T-helper 1 cell treated with Interleukin-12 subunit alpha and Interleukin-12 subunit beta and Interleukin-4 antibody, amounts not matched to agents 30 μg/mL and 1 μg/mL, for 36 hours (primary cell): Measurements from ENCODE around the gene SLC44A1.

Source experiments
- H3K27ac Mint-ChIP-seq: one replicate; pipeline ENCODE4 v1.8.0; 2021; ENCODE audit warnings: mild to moderate bottlenecking, mixed read lengths
- H3K27me3 Mint-ChIP-seq: one replicate; pipeline ENCODE4 v1.8.0; 2021; ENCODE audit warnings: low read depth, mixed read lengths
- H3K36me3 Mint-ChIP-seq: one replicate; pipeline ENCODE4 v1.8.0; 2021; ENCODE audit warnings: low read depth, mixed read lengths
- H3K4me1 Mint-ChIP-seq: one replicate; pipeline ENCODE4 v1.8.0; 2021; ENCODE audit warnings: low read depth, mixed read lengths
- H3K4me3 Mint-ChIP-seq: one replicate; pipeline ENCODE4 v1.8.0; 2021; ENCODE audit warnings: mild to moderate bottlenecking, moderate library complexity, mixed read lengths
- H3K9me3 Mint-ChIP-seq: one replicate; pipeline ENCODE4 v1.8.0; 2021; ENCODE audit warnings: mixed read lengths

Gene SLC44A1

DNA sequence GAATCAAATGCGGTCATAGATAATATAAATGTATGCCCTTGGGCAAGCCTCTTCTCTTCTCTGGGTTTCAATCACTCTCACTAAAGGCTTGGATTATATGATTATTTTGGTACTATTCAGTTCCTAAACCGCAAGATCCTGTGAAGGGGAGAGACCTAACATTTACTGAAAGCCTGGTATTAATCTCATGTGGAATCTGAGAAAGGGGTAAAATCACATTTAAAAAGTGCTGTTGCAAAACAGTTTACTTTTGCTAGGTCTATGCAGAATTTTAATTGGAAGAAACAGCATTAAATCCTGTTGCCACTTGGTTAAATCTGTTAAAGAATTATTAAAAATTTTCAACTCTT is 50.7 kb downstream of the SLC44A1 start:
- H3K27ac Mint-ChIP-seq, result no peak overlapping the region
- H3K9me3 Mint-ChIP-seq, result no peaks in the 10 kb centered on the region
- H3K4me1 Mint-ChIP-seq, result peaks cover 5% of the 10 kb centered on the region
- no peaks in the 10 kb centered on the region for H3K36me3 Mint-ChIP-seq
- H3K4me3 Mint-ChIP-seq, result no peak overlapping the region
- no peaks in the 10 kb centered on the region for H3K27me3 Mint-ChIP-seq

DNA sequence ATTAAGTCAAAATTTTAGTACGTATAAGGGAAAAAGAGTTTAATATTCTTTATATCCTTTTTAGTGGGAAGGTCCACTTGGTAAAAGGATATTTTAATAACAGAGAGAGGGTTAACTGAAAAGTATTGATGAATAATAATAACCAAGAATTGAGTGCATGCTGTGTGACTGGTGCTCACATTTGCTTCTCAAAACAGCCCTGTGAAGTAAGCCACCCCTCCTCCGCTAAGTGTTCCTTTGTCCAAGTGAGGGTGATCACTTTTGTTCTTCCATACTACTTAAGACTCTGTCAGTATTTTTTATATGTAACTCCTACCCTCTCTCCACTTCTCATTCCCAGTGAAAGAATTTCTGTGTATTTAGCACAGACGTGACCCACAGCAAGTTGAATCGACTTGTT is 51.5 kb downstream of the SLC44A1 start:
- H3K27ac Mint-ChIP-seq, result no peak overlapping the region
- H3K4me1 Mint-ChIP-seq, result peaks cover 5% of the 10 kb centered on the region
- H3K4me3 Mint-ChIP-seq, result no peak overlapping the region
- no peaks in the 10 kb centered on the region for H3K9me3 Mint-ChIP-seq
- no peaks in the 10 kb centered on the region for H3K36me3 Mint-ChIP-seq
- H3K27me3 Mint-ChIP-seq, result no peaks in the 10 kb centered on the region

DNA sequence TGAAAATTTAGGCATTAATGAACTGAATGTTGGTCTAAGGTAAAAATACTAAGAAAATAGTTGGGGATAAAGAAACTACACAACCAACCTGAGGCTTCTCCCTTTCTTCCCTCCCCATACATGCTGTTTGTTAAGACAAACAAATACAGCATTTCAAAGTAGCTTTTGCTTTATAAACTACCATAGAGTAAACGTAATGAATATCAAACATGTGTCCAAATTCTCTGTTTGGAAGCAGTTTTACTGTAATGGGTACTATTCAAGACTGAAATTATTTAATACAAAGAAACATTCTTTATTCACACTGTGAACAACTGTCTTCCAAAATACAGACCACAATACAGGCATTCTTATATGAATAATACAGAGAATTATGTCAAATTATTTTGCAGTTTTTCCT is 52.0 kb downstream of the SLC44A1 start:
- Mint-ChIP-seq H3K36me3 (no peaks in the 10 kb centered on the region), H3K4me1 (peaks cover 5% of the 10 kb centered on the region), H3K27me3 (no peaks in the 10 kb centered on the region), H3K27ac (no peak overlapping the region), H3K9me3 (no peaks in the 10 kb centered on the region), H3K4me3 (no peak overlapping the region)

DNA sequence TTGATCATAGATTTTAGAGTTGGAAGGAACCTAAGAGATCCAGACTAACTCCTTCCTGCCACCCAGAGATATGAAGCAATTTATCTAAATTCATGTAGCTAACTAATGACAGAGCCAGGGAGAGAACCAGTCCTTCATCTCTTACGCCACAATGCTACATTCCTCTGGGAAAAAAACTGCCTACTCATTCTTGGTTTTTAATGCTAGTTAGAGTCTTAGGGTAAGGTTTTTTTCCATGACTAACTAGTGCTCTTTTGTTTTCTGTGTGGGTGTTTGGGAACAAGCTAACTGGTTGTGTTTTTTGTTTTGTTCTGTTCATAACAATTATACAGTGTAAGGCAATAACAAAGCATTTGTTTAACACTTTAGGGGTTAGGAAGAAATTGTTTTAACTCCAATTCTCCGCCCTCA is 52.4 kb downstream of the SLC44A1 start:
- Mint-ChIP-seq H3K27me3 (no peaks in the 10 kb centered on the region), H3K27ac (no peak overlapping the region), H3K4me3 (no peak overlapping the region), H3K4me1 (peaks cover 5% of the 10 kb centered on the region), H3K36me3 (peaks cover under 1% of the 10 kb centered on the region), H3K9me3 (no peaks in the 10 kb centered on the region)

DNA sequence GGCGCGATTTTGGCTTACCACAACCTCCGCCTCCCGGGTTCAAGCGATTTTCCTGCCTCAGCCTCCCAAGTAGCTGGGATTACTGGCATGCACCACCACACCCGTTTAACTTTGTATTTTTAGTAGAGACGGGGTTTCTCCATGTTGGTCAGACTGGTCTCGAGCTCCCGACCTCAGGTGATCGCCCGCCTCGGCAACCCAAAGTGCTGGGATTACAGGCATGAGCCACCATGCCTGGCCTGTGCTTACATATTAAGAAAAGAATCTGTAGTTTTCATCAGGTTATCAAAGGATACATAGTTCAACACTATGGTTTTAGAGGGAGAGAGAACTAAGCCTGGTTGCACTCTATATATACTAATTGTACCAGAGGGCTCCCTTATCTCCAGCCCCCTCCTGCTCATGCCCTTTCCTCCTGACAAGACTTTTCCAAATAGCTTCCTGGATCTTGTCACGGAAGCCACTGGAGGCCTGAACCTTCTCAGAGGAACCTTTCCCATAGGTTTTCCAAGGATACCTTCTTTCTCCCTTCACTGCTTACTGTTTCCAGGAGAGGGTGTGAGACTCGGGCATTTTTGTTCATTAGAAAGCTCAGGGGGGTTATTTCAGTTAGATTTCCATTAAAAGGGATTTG is 53.1 kb downstream of the SLC44A1 start:
- Mint-ChIP-seq H3K27ac (no peak overlapping the region), H3K4me1 (peaks cover 5% of the 10 kb centered on the region), H3K36me3 (peaks cover 1% of the 10 kb centered on the region), H3K9me3 (no peaks in the 10 kb centered on the region), H3K27me3 (no peaks in the 10 kb centered on the region), H3K4me3 (no peak overlapping the region)

DNA sequence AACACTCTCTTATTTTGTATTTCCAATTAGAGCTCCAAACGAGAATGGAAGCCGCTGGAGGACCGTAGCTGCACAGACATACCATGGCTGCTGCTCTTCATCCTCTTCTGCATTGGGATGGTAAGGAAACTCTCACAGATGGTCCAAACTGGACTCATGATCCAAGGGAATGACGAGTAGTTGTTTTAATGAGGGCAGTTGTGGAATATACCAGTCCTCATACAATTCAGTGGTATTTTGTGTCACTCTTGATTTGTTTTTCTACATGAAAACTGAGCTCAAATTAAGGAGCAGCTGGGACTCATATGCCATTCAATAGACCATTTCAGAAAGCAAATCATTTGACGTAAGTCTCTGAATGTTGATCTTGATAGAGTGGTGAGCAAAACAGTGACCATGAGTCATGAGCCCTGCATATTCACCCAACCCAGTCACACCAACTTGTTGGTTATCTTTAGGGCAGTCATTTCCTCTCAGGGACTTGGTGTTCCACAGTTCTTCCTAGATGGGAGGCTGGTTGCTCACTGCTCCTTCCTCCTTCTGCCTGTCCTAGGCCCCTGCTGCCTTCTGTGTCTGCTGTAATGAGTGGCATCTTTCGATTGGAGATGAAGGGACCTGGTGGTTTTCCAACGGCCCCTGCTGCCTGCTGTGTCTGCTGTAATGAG is 54.9 kb downstream of the SLC44A1 start:
- no peak overlapping the region for H3K27ac Mint-ChIP-seq

DNA sequence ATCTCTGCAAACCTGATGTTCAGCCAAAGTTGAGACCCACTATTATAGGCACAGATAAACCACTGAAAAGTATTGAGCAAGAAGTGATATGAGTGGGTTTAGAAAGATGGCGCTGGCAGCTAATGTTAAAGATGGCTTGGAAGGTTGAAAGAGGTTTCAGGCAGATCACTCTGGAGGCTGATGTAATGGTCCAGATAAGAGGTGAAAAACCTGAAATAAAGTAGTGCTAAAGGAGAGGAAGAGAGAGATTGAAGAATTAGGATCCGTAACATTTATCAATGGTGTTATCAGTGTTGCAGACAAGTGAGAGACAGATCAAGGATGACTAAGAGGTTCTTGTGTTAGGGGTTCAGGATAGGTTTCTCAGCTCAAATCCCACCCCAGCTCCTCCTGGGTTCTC is 58.3 kb downstream of the SLC44A1 start:
- H3K4me1 Mint-ChIP-seq, result no peaks in the 10 kb centered on the region
- H3K9me3 Mint-ChIP-seq, result no peaks in the 10 kb centered on the region
- no peak overlapping the region for H3K4me3 Mint-ChIP-seq
- no peaks in the 10 kb centered on the region for H3K27me3 Mint-ChIP-seq
- peaks cover 1% of the 10 kb centered on the region for H3K36me3 Mint-ChIP-seq
- H3K27ac Mint-ChIP-seq, result no peak overlapping the region

More for the DNA sequence above, 54.9 kb downstream of the SLC44A1 start:
- no peak overlapping the region for H3K4me3 Mint-ChIP-seq
- H3K36me3 Mint-ChIP-seq, result peaks cover 1% of the 10 kb centered on the region
- H3K27me3 Mint-ChIP-seq, result no peaks in the 10 kb centered on the region
- H3K4me1 Mint-ChIP-seq, result peaks cover 4% of the 10 kb centered on the region
- no peaks in the 10 kb centered on the region for H3K9me3 Mint-ChIP-seq

DNA sequence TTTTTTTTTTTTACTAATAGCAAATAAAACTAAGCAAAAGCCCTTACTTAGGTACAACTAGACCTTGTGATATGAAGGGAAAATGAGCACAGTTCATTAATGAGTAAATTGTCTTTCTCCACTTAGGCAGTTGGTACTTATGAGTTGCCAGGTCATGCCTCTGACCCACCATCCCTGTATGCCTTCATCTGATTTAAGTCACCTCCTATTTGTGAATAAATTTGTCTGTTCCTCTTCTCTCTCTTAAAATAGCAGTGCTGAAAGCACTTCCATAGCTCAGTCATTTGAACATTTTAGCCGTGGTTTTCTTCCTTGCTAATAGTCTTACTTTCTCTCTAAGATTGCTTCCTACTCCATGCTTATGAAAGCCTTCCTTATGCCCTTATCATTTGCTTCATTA is 61.4 kb downstream of the SLC44A1 start:
- Mint-ChIP-seq H3K4me3 (no peak overlapping the region), H3K27me3 (no peaks in the 10 kb centered on the region)

DNA sequence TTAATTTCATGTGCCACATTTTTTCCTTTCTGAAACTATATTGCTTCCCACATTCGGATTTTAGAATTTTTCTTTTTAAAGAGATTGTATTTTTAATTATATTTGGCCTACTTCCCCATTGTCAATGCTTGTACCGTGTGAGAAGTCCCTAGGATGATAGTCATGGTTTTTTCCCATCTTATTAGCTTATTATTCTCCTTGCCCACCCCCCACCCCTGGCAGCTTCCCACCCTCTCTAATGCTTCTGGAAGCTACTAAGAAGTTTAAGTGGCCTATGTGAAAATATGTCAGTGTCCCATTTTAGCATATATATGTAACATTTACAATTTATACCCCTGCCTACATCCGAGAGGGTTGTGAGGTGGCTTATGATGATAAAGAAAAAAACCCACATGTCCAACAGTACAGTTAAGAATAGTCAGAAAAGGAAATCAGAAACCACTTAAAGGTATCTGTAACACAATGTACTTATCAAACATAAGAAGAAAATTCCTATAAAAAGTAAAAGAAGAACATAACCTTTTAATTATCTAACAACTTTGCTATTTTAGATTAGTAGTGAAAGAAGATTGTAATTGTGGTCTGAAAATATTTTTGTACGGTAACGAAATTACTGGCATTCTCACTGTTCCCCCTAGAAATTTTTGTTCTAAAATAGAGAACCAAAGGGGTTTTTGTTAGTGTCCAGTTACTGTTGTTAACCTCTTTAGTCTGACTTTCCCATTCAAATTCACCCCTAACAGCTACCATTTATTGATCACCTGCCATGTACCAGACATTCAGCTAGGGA is 62.1 kb downstream of the SLC44A1 start:
- Mint-ChIP-seq H3K27me3 (no peaks in the 10 kb centered on the region), H3K4me1 (no peaks in the 10 kb centered on the region), H3K36me3 (peaks cover 1% of the 10 kb centered on the region), H3K27ac (no peak overlapping the region), H3K4me3 (no peak overlapping the region), H3K9me3 (no peaks in the 10 kb centered on the region)

More for the DNA sequence above, 61.4 kb downstream of the SLC44A1 start:
- no peaks in the 10 kb centered on the region for H3K9me3 Mint-ChIP-seq
- no peaks in the 10 kb centered on the region for H3K4me1 Mint-ChIP-seq
- peaks cover 1% of the 10 kb centered on the region for H3K36me3 Mint-ChIP-seq
- H3K27ac Mint-ChIP-seq, result no peak overlapping the region

DNA sequence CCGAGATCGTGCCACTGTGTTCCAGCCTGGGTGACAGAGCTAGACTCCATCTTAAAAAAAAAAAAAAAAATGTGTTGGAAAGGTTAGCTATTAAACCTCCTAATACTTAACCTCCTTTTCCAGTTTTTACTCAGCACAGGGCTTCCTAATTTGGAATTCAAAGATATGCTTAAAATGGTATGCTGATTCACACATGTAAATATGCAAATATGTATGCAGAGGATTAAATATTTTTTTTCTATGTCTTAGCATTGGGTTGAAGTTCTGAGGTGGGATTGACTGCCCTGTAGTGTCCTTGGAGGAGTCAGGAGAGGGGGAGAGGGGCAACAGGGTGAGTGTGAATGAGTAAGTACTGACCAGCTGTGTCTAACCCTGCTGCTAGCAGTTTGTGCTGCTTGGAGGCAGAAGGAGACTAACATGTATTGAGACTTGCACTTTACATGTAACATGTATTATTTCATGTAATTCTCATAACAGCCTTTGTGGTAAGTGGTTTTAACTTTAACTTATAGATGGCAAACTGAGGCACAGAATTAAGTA is 63.2 kb downstream of the SLC44A1 start:
- Mint-ChIP-seq H3K27ac (no peak overlapping the region), H3K9me3 (no peaks in the 10 kb centered on the region), H3K36me3 (no peaks in the 10 kb centered on the region), H3K4me3 (no peak overlapping the region), H3K27me3 (no peaks in the 10 kb centered on the region), H3K4me1 (no peaks in the 10 kb centered on the region)

DNA sequence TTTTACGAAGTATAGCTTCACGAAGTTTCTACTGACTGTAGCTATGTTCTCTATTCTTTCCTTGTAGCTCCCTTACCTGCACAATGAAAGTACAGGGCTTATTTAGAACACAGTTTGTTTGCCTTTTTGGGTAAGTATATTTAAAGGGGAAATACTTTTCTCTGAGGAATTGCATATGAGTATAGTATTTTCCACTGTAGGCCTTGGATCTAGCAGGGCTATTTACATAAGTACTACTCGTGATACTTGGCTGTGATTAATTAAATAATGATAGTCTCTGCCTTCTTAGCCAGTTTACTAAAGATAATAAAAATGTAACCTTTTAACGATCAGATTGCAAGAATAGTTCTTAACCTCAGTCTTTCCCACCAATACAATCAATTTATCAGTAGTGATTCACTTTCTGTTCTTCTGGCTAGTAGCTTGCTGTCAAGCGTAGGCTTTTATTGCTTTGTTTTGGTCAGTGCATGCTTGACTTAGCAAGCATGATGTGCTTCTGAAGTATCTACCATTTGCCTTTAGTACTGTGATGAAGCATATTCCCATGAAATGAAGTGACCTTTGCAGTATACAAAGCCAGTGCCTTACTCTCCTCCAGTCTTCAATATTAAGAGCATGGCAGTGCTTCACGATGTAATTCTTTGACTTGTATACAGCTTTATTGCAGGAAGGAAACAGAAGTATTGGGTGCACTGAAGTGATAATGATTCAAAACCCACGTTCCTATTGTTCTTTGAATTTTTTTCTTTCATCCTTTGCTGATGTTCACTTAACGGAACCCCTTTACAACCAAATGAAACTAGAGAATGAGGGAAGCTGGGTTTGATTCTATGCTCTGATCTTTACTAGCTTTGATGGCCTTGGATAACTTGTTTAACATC is 64.2 kb downstream of the SLC44A1 start:
- H3K36me3 Mint-ChIP-seq, result no peaks in the 10 kb centered on the region
- no peaks in the 10 kb centered on the region for H3K4me1 Mint-ChIP-seq
- H3K4me3 Mint-ChIP-seq, result no peak overlapping the region
- H3K27ac Mint-ChIP-seq, result no peak overlapping the region
- H3K27me3 Mint-ChIP-seq, result no peaks in the 10 kb centered on the region
- no peaks in the 10 kb centered on the region for H3K9me3 Mint-ChIP-seq

DNA sequence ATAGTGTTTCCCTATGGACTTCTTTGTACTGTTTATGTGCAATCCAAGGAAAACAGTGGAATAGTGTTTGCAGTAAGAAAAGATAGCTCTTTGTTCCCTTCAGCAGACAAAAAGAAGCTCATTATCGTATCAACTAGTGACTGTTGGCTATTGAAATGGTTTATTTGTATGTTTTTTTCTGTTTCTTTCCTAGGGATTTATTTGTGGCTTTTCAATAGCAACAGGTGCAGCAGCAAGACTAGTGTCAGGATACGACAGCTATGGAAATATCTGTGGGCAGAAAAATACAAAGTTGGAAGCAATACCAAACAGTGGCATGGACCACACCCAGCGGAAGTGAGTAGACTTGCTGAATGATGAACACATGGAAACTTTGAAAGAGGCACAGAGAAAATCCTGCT is 65.1 kb downstream of the SLC44A1 start:
- no peaks in the 10 kb centered on the region for H3K4me1 Mint-ChIP-seq
- no peaks in the 10 kb centered on the region for H3K27me3 Mint-ChIP-seq
- H3K27ac Mint-ChIP-seq, result no peak overlapping the region
- no peaks in the 10 kb centered on the region for H3K36me3 Mint-ChIP-seq
- no peak overlapping the region for H3K4me3 Mint-ChIP-seq
- no peaks in the 10 kb centered on the region for H3K9me3 Mint-ChIP-seq

DNA sequence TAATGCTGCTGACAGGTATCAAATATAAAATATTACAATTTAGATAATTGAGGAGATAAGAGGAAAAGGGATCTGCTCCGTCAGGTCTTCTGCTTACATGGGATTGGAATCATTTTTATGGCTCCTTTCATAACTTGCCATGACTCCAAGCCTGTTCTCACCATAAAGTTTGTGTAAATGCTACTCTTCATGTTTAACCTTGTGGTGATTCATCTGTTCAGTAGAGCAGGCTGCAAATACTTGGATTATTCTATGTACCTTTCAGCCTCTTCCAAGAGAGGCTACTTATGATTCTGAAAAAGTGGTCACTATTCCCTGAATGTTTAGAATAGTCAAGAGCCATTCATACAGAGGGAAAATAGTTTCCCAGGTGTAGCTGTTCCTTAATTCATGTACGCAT is 66.9 kb downstream of the SLC44A1 start:
- Mint-ChIP-seq H3K27ac (no peak overlapping the region), H3K27me3 (no peaks in the 10 kb centered on the region), H3K4me3 (no peak overlapping the region), H3K9me3 (no peaks in the 10 kb centered on the region), H3K4me1 (no peaks in the 10 kb centered on the region), H3K36me3 (no peaks in the 10 kb centered on the region)

DNA sequence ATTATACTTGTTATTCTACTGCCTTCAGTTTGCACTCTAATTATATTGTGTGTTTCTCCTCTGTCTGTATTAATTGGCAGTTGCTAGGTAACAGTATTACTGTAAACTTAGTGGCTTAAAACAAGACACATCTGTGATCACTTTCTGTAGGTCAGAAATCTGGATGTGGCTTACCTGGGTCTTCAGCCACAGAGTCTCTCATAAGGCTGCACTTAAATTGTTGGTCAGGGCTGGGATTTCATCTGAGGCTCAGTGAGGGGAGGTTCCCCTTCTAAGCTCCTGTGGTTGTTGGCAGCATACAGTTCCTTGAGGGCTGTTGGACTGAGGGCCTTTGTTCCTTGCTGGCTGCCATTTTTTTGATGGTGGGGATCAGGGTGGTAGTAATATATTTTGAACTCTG is 68.8 kb downstream of the SLC44A1 start:
- no peaks in the 10 kb centered on the region for H3K36me3 Mint-ChIP-seq
- H3K27me3 Mint-ChIP-seq, result no peaks in the 10 kb centered on the region
- no peaks in the 10 kb centered on the region for H3K4me1 Mint-ChIP-seq
- H3K9me3 Mint-ChIP-seq, result no peaks in the 10 kb centered on the region
- no peak overlapping the region for H3K4me3 Mint-ChIP-seq
- H3K27ac Mint-ChIP-seq, result no peak overlapping the region
